K562 (cell line): ENCODE measurements around the gene STIM1. TPM values are rescaled to one million over a fixed set of nuclear protein-coding genes. Genes with fewer than 3 reads are reported as not detected.

Experiments
- ATAC-seq: fragments of 200-7000 bp; cut with Tn5 transposase; 3 replicates; pipeline ENCODE4 v1.9.1; 2020; ENCODE audit warnings: moderate library complexity
- BruUV-seq: library from RNA; stranded (reverse); fragments of 400-500 nt; replicated peaks from 2 replicates; lab custom pipeline; 2021; lab: Mats Ljungman, UMichigan
- CTCF ChIA-PET: fragments of 300-600 bp; formaldehyde crosslinking; extraction: SDS; loops from one replicate; lab custom pipeline; 2021; ENCODE audit warnings: low intra/inter-chr PET ratio; lab: Yijun Ruan, JAX
- POLR2A ChIA-PET: fragments of 300-600, 350-650 bp; sonication (Branson Sonifier 250); formaldehyde crosslinking; extraction: SDS; loops from one replicate; lab custom pipeline; 2021; ENCODE audit warnings: antibody characterized with exemption, inconsistent platforms; lab: Yijun Ruan, JAX
- DNase-seq, 4 experiments: peaks; one replicate each; pipeline versions ENCODE4 v3.0.0 to v3.0.0-alpha.2; 2011 to 2018; ENCODE audit warnings: low spot score in 3 of 4, mixed read lengths in 3 of 4; ENCODE audit errors: extremely low read depth in 1 of 4
- FAIRE-seq: peaks from 2 replicates; lab custom pipeline; 2011; peaks lifted over from hg19 to GRCh38; lab: Jason Lieb, UNC
- H2AFZ ChIP-seq: 2 replicates; pipeline ENCODE4 v1.6.0; 2011; ENCODE audit warnings: low read depth, low read length, control low read depth, inconsistent platforms
- H3K27ac ChIP-seq: fragments of 200-600 bp; 3 replicates; pipeline ENCODE4 v1.8.0; 2011; ENCODE audit warnings: low read depth, mild to moderate bottlenecking, control low read depth, inconsistent platforms, low read length, moderate library complexity, mixed read lengths; ENCODE audit errors: extremely low read depth
- H3K27me3 ChIP-seq, 2 experiments: fragments of 300-600 bp in 1 of 2; 2 replicates in 1 of 2; 3 replicates in 1 of 2; pipeline versions ENCODE4 v1.6.0 to v1.8.0; 2011; ENCODE audit warnings: inconsistent platforms in 2 of 2, low read length in 2 of 2, mild to moderate bottlenecking in 1 of 2, mixed read lengths in 1 of 2, moderate library complexity in 1 of 2; ENCODE audit not compliant: control insufficient read depth in 2 of 2, insufficient read depth in 2 of 2
- H3K36me3 ChIP-seq: fragments of 300-600 bp; 3 replicates; pipeline ENCODE4 v1.8.0; 2011; ENCODE audit warnings: mild to moderate bottlenecking, low read length, inconsistent platforms; ENCODE audit not compliant: control insufficient read depth, insufficient read depth
- H3K4me1 ChIP-seq, 2 experiments: fragments of 200-600 bp in 1 of 2; replicated peaks in 1 of 2; 2 replicates in 1 of 2; 3 replicates in 1 of 2; pipeline versions ENCODE4 v1.5.1 to v1.8.0; 2011; ENCODE audit warnings: inconsistent platforms in 2 of 2, low read length in 2 of 2, mild to moderate bottlenecking in 1 of 2, mixed read lengths in 1 of 2, moderate library complexity in 1 of 2; ENCODE audit not compliant: control insufficient read depth in 2 of 2, insufficient read depth in 2 of 2
- H3K4me2 ChIP-seq: 2 replicates; pipeline ENCODE4 v1.6.1; 2011; ENCODE audit warnings: low read length, control low read depth, inconsistent platforms, mixed read lengths; ENCODE audit not compliant: insufficient read depth
- H3K4me3 ChIP-seq: fragments of 200-600 bp; sonication (generic), shearing (Covaris generic); 2 replicates; pipeline ENCODE4 v1.5.1; 2016; ENCODE audit warnings: control low read depth, inconsistent platforms
- H3K79me2 ChIP-seq: fragments of 200-600 bp; 3 replicates; pipeline ENCODE4 v1.8.0; 2011; ENCODE audit warnings: low read length, inconsistent platforms; ENCODE audit not compliant: control insufficient read depth, insufficient read depth
- H3K9ac ChIP-seq, 2 experiments: 2 replicates each; pipeline versions ENCODE4 v1.6.0 to v1.6.1; 2011; ENCODE audit warnings: low read depth in 2 of 2, low read length in 2 of 2, control low read depth in 1 of 2, inconsistent platforms in 1 of 2, mild to moderate bottlenecking in 1 of 2, mixed read lengths in 1 of 2; ENCODE audit not compliant: insufficient read depth in 1 of 2
- H3K9me1 ChIP-seq: one replicate; pipeline ENCODE4 v1.6.0; 2011; ENCODE audit warnings: inconsistent platforms, mild to moderate bottlenecking, low read length, moderate library complexity; ENCODE audit not compliant: control insufficient read depth, insufficient read depth
- H3K9me3 ChIP-seq: replicated peaks from 2 replicates; pipeline ENCODE4 v1.5.1; 2011; ENCODE audit warnings: low read depth, low read length, inconsistent platforms; ENCODE audit not compliant: control insufficient read depth, insufficient read depth
- H4K20me1 ChIP-seq: replicated peaks from 2 replicates; pipeline ENCODE4 v1.6.1; 2011; ENCODE audit warnings: low read length, inconsistent platforms, mixed read lengths; ENCODE audit not compliant: control insufficient read depth, insufficient read depth
- HLTF ChIP-seq: fragments of 450-650 bp; IDR thresholded peaks from 2 replicates; pipeline ENCODE4 v1.6.1; 2016
- PHB ChIP-seq: fragments of 250-450 bp; sonication (Bioruptor Pico); IDR thresholded peaks from 2 replicates; pipeline ENCODE4 v1.5.0; 2021
- POLR2A ChIP-seq: fragments of 450-650 bp; conservative IDR thresholded peaks from 2 replicates; pipeline ENCODE4 v1.6.1; 2016
- SAP30 ChIP-seq: fragments of 200-600 bp; sonication (generic); IDR thresholded peaks from 2 replicates; pipeline ENCODE4 v1.6.1; 2012; ENCODE audit warnings: borderline replicate concordance, low read depth, mild to moderate bottlenecking, moderate library complexity, low read length, control low read depth, inconsistent platforms; ENCODE audit not compliant: insufficient read depth, poor library complexity, severe bottlenecking
- SIRT6 ChIP-seq: IDR thresholded peaks from one replicate; pipeline ENCODE4 v1.6.1; 2012; ENCODE audit warnings: low read depth, mild to moderate bottlenecking, control low read depth, inconsistent platforms, low read length, moderate library complexity
- SRSF9 ChIP-seq: fragments of 200-400 bp; formaldehyde crosslinking; IDR thresholded peaks from 2 replicates; pipeline ENCODE4 v1.6.1; 2017; ENCODE audit warnings: low read depth, low read length, borderline replicate concordance
- TEAD4 ChIP-seq, 2 experiments: sonication (generic) in 1 of 2; formaldehyde crosslinking in 1 of 2; IDR thresholded peaks; 2 replicates each; pipeline versions ENCODE4 v1.6.1 to v1.8.0; 2012 to 2022; ENCODE audit warnings: borderline replicate concordance in 1 of 2, inconsistent platforms in 1 of 2, low read length in 1 of 2, mild to moderate bottlenecking in 1 of 2, missing genetic modification reagents in 1 of 2
- YY1 ChIP-seq, 3 experiments: IDR thresholded peaks; 2 replicates each; pipeline ENCODE4 v1.6.1; 2011; ENCODE audit warnings: low read length in 2 of 3, mild to moderate bottlenecking in 2 of 3, moderate library complexity in 2 of 3, borderline replicate concordance in 1 of 3, control low read depth in 1 of 3, low read depth in 1 of 3; ENCODE audit not compliant: insufficient read depth in 3 of 3, insufficient replicate concordance in 2 of 3, control insufficient read depth in 1 of 3, insufficient read length in 1 of 3; ENCODE audit errors: extremely low read depth in 1 of 3
- ZKSCAN8 ChIP-seq: fragments of 200-800 bp; sonication (Bioruptor generic); IDR thresholded peaks from 2 replicates; pipeline ENCODE4 v1.6.1; 2016; ENCODE audit warnings: missing genetic modification characterization, missing compliant biosample characterization
- ZNF121 ChIP-seq: sonication (generic); formaldehyde crosslinking; conservative IDR thresholded peaks from 2 replicates; pipeline ENCODE4 v1.8.0; 2022; ENCODE audit warnings: missing genetic modification reagents
- ZNF592 ChIP-seq: fragments of 450-650 bp; IDR thresholded peaks from 2 replicates; pipeline ENCODE4 v1.6.1; 2017; ENCODE audit warnings: antibody characterized with exemption, mild to moderate bottlenecking
- WGBS: fragments of 100-300 bp; shearing (Covaris generic); methylation state at CpG from one replicate; pipeline ENCODE4 v1.1.6; 2016; ENCODE audit warnings: low coverage, mixed read lengths; ENCODE audit not compliant: insufficient coverage; ENCODE audit errors: missing lambda C conversion rate; 5-methylcytosine and 5-hydroxymethylcytosine counted together
- in situ Hi-C: fragments of 300-500 bp; cut with MboI; formaldehyde crosslinking; loops from 4 replicates; pipeline ENCODE4 v1.15.0; 2018; ENCODE audit warnings: inconsistent platforms, mixed read lengths
- intact Hi-C: fragments of 100-400 bp; cut with micrococcal nuclease; formaldehyde crosslinking; loops from 2 replicates; pipeline ENCODE4 v1.14.2; 2022
- polyA plus RNA-seq, 8 experiments: library from polyadenylated mRNA; depleted of rRNA in 4 of 8; stranded (reverse) in 5 of 8; unstranded in 3 of 8; fragments of >200 nt; fragmentation: Nextera tagmentation in 2 of 8; fragmentation: Illumina TruSeq in 1 of 8; extraction: Ambion mirVana in 2 of 8; extraction: Trizol in 1 of 8; gene quantifications; 2 replicates each; pipeline versions ENCODE4 v1.2.1 to v1.2.3, GENCODE V29; 2011 to 2014; ENCODE audit warnings: inconsistent platforms in 1 of 8, missing spikeins in 1 of 8
- total RNA-seq, 7 experiments: library from RNA; depleted of rRNA in 6 of 7; stranded (reverse); fragments of >200 nt in 6 of 7; fragmentation: Illumina TruSeq in 2 of 7; extraction: Trizol in 2 of 7; gene quantifications; 2 replicates each; pipeline versions ENCODE4 v1.2.1 to v1.2.3, GENCODE V29; 2011 to 2021; ENCODE audit warnings: low replicate concordance in 1 of 7

STIM1 gene
- total and polyA plus RNA-seq, 9 of the 15 experiments (the other 6 are each of a cell fraction or from before 2014, with no cell fraction given), result 7.7 to 50.5 (median 22.5) TPM

GRCh38 chr11:4095509-4096230 is 240.2 kb downstream of the STIM1 start:
- no peak for FAIRE-seq
- peak overlapping the region; percentile 97 for H3K9ac ChIP-seq
- no TSS peak for BruUV-seq

More at GRCh38 chr11:4095509-4096230, 240.2 kb downstream of the STIM1 start:
- ChIA-PET CTCF (no interaction called here), POLR2A (interaction anchor here (1.0 to 3.1 kb wide), 5 partner anchors 11 to 246 kb away, joined by 3 to 12 read pairs (median 8); partner anchors contain the start of gene STIM1)
- intact Hi-C loops (no loop called here), in situ Hi-C loops (loop anchor here (25.0 kb wide), 1 partner anchor 608 kb away; no protein-coding TSS in a partner anchor)
- Histone ChIP-seq H3K4me3 (peak overlapping the region; percentile 64), H3K27me3 (no peaks in the 10 kb centered on the region), H3K79me2 (peaks cover 64% of the 10 kb centered on the region), H3K36me3 (peaks cover 42% of the 10 kb centered on the region; the same call in 2 of the 3 replicates), H3K4me2 (peak overlapping the region; percentile 94), H3K9me1 (no peaks in the 10 kb centered on the region), H4K20me1 (no peaks in the 10 kb centered on the region; the same call in 1 of the 2 replicates), H3K4me1 (peaks cover 20 to 32% of the 10 kb centered on the region in 2 experiments; a peak in 4 of 5 replicates), H3K27ac (peak overlapping the region; percentile 99), H3K9me3 (no peaks in the 10 kb centered on the region), H2AFZ (peak overlapping the region; percentile 100; the same call in 1 of the 2 replicates)
- ATAC-seq (peak; percentile 31), DNase-seq (peak in 3 of 4 experiments; percentile 21 to 55 (median 27))
- TF ChIP-seq YY1 (IDR thresholded peaks at IDR 0.05; ENCODE audit: borderline replicate concordance in 1 of 3, control insufficient read depth in 1 of 3, extremely low read depth in 1 of 3, insufficient read depth in 3 of 3, insufficient read length in 1 of 3, insufficient replicate concordance in 2 of 3, low read depth in 1 of 3, low read length in 2 of 3) (peak in 1 of 3 experiments; percentile 19), TEAD4 (IDR thresholded peaks at IDR 0.05; ENCODE audit: low read length) (0 out of 2 replicates have a peak, but pooled peaks have one; percentile 47), TEAD4 (CRISPR knock-in tag; IDR thresholded peaks at IDR 0.05; ENCODE audit: borderline replicate concordance) (no peak), PHB (no peak), HLTF (no peak), SAP30 (peak; percentile 4), SIRT6 (no peak), ZNF592 (peak; percentile 29; the same call in 1 of the 2 replicates), POLR2A (no peak), ZNF121 (CRISPR knock-in tag) (no peak), ZKSCAN8 (no peak), SRSF9 (no peak)
- 3% methylated on average over 10 of the region's 10 CpGs for WGBS
